NCI-H526 (cell line): Measurements from ENCODE around the gene GID4.

Experiments
- DNase-seq, 2 experiments: peaks; one replicate each; lab custom pipeline; 2025; lab: John Stamatoyannopoulos, UW

GID4 gene

DNA sequence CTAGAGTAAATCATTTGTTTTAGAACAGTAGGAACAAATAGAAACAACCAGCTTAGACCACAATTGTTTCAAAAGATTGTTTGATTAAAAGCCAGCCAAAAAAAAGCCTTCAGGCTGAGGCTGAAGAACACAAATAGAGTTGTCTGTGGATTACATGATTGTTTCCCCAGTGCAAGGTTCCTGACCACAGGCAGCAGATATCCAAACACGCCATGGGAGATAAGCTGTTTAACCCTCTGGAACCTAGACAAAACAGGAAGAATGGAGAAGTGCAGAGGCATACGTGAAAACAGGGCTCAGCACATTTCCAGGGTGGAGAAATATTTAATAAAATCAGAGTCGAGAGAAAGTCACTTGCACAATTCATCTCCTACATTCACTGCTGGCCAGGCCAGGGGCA is 21.2 kb upstream of the GID4 start:
- no peak for DNase-seq

DNA sequence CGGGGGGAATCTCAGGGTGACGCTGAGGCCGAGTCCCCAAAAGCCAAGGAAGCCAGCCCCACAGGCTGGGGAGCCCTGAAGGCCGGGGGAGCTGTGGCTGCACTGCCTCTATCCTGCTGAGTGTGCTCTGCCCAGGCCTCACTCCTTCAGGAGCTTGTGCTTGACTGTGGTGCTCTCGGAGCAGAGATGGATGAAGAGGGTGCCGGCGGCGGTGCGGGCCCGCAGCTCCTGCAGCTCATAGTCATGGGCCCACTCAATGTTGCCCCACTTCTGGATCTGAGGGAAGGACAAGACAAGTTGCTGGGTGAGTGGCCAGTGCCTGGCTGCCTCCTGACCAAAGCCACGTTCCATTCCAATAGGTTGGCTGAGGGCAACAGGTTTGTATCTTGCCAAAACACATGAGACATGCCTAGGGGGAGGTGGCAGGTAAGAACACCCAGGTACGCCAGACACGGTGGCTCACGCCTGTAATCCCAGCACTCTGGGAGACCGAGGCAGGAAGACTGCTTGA is 20.7 kb upstream of the GID4 start:
- no peak for DNase-seq

DNA sequence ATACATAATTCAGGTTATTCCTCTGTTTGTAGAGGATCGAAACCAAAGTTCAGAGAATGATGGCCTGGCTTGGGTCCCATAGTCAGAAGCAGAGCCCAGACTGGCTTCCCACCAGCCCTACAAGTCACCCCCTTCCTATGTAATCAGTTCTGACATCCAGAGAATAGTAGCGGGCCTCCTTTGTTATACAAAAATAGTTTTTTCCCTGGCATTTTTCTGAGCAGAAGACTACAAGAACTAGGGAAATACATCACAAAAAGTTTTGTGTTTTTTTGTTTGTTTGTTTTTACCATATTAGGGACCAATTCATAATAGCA is 19.4 kb upstream of the GID4 start:
- no peak for DNase-seq

DNA sequence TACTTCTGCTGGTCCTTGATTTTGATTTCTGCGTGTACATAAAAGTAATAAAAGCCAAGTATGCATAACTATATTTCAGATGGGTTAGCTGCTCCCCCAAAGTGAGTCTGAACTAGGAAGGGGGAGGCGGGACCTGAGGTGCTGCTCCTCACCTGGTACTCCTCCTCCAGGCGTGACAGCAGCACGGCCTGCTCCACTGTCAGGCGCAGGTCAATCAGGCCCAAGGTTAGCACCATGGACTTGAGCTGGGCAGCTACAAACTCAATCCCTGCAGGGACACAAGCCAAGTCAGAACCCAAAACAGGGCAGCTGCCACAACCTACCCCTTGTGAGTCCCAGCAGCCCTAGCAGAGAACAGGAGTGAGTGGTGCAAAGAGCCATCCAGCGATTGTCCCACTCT is 18.2 kb upstream of the GID4 start:
- DNase-seq = no peak

DNA sequence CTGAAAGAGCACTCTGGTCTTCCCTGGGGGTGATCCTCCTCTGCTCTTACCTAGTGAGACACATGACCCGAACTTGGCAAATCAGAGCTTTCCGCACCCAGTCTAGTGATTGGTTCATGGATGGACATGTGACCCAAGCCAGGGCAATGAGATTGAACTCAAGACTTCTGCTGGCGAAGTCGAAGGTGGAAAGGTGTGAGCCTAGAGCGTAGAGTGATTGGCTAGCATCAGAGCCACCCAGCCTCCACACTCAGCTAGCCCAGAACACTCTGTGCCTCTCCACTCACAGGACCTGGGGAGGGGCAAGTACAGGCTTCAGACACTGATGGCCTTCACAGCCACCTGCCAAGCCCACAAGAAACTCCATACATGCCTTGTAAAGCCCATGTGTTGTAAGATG is 17.8 kb upstream of the GID4 start:
- no peak for DNase-seq

DNA sequence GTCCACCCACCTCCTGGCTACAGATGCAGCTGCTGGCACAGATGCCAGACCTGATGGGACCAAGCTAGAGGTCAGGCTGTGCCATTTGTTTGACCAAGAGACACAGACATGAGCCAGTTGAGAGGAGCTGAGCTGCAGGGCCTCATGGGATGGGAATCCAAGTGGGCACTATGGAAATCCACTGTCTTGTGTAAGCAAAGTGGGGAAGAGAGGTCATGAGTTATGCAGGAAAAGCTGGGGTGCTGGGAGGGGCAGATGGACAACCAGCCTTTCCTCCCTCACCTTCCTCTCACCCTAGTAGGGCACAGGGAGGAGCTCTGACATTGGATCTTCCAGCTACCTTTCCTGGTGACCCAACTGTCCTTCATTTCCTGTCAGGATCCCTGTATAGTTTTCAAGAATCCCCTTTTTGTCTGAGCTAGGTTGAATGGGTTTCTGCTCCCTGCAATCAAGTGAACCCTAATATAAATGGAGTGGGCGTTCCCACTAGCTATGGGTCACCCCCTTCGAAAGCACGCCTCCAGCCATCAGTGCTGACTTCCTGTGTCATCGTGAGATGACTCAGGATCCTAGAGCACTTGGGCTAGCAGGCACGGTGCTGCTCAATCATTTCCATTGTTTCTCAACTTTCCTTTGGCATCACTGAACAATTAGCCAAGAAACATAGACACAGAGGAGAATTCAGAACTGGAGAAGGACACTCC is 13.8 kb upstream of the GID4 start:
- no peak for DNase-seq

DNA sequence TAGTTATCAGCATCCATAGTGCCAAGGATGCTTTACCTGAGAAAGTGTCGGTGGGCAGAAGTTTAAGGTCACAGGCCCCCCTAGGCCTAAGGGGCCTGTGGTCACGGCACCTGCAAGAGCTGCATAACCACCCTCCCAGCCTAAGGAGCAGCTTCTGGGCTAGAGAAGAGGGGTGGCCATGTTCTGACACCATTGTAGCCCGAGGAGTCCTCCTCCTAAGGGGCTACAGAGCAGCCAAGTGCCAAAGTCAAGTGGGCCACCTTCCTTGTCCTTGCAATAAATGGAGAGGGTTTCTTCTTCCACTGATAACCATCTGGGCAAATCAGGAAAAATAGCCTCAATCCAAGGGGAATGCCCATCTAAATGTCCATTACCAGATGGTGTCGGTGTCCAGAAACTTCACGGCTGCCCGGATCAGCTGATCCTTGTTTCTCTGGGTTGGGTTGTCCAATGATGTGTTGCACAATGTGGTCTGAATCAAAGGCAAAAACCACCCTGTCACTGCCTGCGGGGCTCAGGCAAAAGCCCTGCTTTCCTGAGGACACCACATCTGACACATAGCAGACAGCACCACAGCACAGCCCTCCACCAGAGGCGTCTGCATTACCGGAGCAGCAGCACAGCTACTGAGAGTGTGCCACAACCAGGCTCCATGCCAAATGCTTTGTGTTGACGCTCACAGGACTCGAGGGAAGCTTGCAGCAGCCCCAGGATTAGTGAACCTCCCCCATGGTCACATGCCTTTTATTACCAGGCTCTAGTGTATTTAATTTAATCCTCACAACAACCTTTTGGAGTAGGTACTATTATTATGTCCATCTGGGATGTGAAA is 13.0 kb upstream of the GID4 start:
- DNase-seq = no peak

DNA sequence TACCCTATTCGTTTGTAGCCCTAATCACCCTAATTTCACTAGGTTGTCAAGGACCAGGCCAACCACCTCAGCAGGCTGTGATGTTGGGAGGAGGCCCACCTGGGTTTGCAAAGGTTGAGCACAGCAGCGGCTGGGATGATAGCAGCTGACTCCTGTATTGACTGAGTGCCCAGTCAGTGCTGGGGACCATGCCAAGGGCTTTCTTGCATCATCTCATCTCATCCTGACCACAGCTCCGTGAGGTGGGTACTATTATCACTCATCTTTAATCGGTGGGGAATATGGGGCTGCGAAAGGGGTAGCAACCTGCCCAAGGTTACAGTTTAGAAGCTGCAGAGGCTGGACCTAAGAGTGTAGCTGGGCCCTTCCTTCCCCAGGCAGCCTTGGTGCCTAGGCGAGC is 11.9 kb upstream of the GID4 start:
- no peak for DNase-seq

DNA sequence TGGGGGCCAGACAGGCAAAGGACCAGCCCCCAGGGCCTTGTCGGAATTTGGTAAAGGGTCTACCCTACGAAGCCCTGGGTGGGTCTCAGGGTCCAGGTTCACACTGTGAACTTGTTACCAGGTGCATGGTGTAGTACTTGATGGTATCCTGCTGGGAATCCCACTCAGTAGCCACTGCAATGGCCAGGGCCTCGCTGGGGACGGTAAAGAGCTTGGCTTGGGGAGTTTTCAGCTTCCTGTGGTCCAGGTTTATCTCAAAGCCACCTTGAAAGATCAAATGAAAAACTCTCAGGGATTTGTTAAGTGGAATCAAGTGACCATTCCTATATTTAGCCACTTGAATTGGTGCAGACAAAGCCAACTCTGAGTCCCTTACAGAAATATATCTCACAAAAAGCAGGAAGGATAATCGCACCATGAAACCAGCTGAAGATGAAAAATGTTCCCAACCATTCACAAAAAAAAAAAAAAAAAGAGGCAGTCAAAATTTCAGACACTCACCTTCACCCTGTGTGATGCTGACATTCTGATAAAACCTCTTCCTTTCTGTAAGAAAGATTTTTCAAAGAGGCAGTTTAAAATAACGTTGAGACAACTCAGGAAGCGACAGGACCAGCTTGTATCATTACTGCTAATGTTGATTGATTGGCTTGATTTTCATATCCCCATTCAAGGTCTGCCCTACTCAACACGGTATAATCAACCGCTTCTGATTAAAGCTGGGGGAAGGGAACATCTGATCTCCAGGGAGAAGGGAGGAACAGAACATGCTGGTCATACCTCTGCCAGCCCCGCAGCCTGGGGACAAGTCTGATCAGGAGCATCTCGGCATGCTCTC is 10.9 kb upstream of the GID4 start:
- no peak for DNase-seq

DNA sequence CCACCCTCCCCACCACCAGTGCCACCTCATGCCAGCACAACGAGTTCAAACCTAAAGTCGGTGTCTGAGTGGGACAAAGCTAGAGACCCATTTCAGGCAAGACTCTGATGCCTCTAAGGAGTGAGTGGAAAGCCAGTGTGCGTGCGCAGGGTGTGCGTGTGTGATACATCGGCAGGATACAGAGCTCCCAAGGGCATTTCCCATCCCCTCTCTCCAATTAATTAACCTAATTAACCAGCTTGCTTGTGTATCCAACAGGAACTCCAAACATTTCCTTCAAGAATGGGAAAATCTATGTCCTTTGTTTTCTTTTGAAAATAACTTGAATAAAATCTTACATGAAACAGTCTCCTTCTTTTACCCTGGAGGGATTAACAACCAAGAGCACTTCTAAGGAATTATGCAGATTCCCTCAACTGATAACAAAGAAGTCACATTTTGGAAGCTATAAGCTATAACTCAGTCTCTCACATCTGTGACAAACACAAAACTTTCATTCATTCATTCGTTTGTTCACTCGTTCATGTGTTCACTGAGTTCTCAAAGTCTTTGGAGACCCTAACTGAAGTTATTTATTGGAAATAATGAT is 10.2 kb upstream of the GID4 start:
- no peak for DNase-seq

DNA sequence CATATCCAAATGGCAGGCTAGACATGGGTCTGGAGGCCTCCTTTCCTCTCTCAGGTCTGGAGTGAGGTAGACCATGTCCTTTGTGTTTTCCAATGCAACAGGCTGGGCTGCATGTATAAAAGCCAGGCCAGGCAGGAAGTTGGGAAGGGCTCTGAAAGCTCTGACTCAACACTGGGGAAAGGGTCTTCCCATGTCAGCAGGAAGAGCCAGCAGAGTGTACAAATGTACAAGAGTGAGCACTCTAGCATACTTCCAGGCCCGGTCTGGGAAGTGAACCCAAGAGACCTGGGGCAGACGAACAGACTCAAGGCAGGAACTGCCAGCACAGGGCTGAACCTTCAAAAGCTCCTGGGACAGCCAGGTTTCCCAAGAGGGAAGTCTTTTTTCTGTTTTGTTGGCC is 7.3 kb upstream of the GID4 start:
- DNase-seq = no peak

DNA sequence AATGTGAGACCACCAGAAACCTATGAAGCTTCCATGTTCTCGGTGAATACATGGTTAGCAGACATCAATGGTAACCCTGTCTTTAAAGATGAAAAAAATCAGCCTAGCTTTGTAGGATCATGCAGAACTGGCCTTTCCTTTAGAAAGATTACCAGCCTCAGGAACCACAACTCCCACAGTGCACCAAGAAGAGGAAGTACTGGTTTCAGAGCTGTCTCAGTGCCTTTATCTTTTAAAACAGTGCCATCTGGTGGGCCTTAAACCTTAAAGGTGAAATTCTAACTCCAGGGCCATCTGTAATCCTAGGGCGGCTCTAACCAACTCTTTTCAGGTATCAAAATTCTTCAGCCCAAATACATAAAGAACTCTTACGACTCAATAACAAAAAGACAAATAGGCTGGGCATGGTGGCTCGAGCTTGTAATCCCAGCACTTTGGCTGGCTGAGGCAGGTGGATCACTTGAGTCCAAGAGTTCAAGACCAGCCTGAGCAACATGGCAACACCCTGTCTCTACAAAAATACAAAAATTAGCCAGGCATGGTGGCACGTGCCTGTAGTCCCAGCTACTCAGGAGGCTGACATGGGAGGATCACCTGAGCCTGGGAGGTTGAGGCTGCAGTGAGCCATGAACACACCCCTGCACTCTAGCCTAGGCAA is 5.6 kb upstream of the GID4 start:
- peak; percentile 66 to 82 for DNase-seq

DNA sequence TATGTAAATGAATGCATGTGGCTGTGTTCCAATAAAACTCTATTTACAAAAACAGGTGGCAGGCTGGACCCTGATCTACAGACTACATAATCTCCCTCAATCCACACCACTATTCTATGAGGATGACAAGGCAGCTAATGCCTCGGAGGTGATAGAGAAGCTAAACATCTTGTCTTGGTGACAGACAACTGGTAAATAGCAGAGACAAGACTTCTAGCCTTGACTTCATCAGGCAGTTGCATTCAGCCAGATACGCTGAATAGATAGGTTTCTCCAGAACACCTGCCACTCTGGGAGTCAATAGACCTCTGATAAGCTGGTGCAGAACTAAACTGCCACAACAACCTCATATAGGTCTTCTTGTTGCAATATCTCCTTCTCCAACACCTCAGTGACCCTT is 3.5 kb upstream of the GID4 start:
- DNase-seq = peak in 1 of 2 experiments; percentile 18

DNA sequence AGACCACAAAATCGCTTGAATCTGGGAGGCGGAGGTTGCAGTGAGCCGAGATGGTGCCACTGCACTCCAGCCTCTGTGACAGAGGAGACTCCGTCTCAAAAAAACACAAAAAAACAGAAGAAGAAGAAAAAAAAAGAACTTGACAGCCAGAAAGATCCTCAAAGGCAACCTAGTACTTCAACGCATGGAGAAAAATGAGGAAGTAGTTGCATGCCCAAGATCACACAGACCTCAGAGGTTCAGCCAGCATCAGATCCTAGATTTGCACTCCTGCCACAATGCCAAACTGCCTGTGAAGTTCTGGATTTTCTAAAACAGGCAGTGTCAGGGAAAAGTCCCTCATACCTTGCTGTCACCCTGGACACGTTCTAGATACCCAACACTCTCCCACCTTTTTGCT is 1.7 kb upstream of the GID4 start:
- DNase-seq = no peak

DNA sequence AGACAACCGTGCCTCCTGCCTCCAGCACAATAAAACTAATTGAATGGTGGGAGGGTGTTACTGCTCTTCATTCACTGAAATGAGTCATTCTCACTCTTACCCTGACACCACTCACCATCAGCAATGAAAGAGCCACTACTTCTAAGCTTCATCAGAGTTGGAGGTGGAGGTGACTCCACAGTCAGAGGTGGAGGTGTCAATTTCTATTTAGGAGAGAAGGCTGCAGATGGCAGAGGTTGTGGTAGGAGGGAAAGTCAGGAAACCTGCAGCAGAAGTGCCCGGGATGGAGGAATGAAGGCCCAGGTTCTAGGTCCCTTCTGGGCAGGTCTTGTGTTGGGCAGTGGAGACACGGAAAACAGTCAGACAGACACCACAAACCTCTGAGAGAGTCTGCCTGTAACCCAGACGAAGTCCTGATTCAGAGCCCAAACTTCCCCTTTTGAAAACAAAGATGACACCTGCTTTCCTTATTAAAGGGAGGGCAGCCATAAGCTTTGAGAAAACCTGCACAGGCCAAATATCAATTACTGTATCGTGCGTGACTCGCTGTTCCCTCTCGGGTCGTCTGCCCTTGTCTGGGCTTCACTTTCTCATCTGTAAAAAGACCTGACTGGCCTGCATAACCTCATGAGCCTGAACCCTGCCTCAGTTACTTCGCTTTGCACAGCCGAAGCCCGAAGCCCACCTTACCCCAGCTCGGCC is 908 bp upstream of the GID4 start:
- no peak for DNase-seq

DNA sequence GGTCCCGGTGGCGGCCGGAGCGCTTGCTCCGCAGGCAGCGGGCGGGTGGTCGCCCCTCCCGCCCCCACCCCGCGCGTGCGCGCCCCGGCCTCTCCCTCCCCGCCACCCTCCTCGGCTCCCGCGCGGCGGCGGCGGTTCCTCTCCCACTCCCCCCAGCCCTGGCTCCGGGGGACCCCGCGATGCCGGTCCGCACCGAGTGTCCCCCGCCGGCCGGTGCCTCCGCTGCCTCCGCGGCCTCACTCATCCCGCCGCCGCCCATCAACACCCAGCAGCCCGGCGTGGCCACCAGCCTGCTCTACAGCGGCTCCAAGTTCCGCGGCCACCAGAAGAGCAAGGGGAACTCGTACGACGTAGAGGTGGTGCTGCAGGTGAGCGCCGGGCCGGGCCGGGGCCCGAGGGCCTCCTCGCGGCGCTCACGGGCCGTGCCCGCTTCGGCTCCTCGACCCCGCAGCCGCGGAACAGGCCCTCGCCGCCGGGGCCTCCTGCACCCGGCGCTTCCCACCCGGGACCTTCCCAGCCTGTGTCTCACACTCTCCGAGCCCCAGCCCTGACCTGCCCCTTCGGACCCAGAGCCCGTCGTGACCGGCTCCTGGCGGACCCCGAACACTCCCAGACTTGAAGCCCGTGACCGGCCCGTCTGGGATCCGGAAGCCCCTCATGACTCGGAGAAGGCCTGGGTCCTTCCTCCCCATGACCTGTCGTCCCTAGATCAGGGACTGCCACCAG is 490 bp downstream of the GID4 start:
- peak in 1 of 2 experiments; percentile 65 for DNase-seq

DNA sequence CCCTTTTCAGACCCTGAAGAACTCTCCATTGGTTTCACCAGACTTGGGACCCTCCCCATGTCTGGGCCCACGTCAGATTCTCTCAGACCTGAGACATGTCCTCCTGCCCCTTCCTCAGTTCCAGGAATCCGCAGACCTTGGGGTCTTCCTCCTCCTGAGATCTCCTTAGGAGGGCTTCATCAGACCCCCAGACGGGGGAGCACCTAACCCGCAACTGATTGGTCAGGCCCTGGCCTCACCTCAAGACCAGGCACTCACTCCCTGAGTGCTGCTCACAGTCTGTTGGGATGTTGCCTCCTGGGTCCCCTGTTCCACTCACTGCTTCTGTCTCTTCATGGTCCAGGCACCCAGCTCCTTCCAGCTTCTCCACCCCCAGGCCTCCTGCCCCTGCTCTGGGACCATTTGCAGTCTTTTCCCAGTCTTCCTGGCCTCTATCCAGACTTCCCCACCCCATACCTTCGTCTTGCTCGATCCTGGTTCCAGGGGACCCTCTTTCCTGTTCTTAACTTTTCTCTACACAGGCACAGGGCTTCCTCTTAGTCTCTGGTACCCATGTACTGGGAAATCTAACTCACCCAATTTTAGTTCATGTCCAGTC is 1.2 kb downstream of the GID4 start:
- no peak for DNase-seq

DNA sequence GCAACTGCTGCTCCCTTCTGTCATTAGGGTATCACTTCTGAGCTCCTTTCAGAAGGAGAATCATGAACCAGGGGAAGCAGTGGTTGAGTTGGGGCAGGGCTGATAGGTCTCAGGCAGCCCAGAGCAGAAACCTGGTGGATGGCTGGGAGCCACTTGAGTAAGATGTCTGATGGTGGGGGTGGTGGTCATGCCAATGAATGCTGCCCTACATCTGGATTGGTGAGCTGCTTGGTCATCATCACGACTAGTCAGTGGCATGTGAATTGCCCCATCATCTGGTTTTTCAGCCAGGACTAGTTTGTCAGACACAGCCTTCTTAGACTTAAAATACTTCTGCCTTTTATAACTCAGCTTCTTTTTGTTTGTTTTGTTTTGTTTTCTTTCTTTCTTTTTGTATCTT is 2.6 kb downstream of the GID4 start:
- DNase-seq = no peak

DNA sequence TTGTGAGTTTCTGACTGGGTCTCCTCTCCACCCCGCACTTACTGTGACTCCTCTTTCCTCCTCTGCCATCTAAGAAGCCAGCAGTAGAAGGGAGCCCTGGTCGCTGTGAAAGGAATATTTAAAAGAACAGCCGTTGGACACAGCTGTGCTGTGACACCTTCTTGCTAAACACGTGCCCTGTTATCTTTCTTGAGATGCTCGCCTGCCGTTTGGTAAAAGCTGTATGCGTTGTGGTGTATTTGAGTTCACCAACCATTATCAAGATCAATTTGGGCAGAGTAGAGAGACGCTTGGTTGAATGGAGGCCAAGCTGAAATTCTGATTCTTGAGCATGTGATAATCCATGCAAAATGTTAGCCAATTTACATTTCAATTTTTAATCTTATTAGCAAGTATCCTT is 3.8 kb downstream of the GID4 start:
- no peak for DNase-seq

DNA sequence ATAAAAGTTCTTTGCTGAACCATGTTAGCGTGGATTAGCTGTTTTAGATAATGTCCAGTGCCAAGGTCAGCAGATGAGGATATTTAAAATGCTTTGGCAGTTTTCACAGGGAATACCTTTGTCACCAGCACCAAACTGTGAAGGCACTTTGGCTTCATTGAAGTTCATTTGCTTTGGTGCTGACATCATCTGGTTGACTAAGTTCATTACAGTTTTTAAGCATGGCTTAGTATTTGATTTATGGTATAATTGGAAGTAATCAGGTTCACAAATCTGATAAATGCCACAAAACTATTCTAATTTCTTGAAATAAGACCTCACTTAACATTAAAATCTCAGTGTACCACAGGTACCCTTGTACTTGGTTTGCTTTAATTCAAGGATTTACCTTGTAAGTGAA is 4.3 kb downstream of the GID4 start:
- DNase-seq = no peak
